Lower leg skin (tissue), 4 donors: ENCODE results near the gene IL13RA1. TPM values are rescaled to one million over a fixed set of nuclear protein-coding genes. Genes with fewer than 3 reads are reported as not detected.
"Not testable (repeated sequence)": the region's sequence is repeated elsewhere in the genome, so short reads cannot be mapped to it uniquely, and the experiment has no call there.

Experiments
- DNase-seq, 2 donors: peaks; one replicate each; pipeline ENCODE4 v3.0.0-alpha.2; 2019; ENCODE audit warnings: low spot score in 2 of 2
- H3K4me3 ChIP-seq: fragments of 200-600 bp; sonication (generic); 2 replicates; pipeline ENCODE4 v1.5.1; 2017; ENCODE audit warnings: mild to moderate bottlenecking, low read depth; ENCODE audit not compliant: poor library complexity, severe bottlenecking
- POLR2A ChIP-seq, 2 donors: fragments of 450-650 bp; IDR thresholded peaks; one replicate each; pipeline ENCODE4 v1.6.1; 2016 to 2017; ENCODE audit warnings: antibody characterized with exemption in 2 of 2, mild to moderate bottlenecking in 1 of 2, moderate library complexity in 1 of 2
- WGBS, 2 donors: methylation state at CpG; one replicate each; pipeline ENCODE4 v1.1.5; 2018; 5-methylcytosine and 5-hydroxymethylcytosine counted together
- intact Hi-C: fragments of 100-400 bp; cut with DNase I; formaldehyde crosslinking; loops from one replicate; pipeline ENCODE4 v1.15.0; 2023; ENCODE audit warnings: low total_unique reads
- total RNA-seq, 4 donors: library from RNA; depleted of rRNA; stranded (reverse); fragments of >200 nt; gene quantifications; one replicate each; pipeline ENCODE4 v1.1.0, GENCODE V29; 2016
- TF ChIP-seq, protein P1 (sequence below), 3 donors: fragments of 450-650 bp; IDR thresholded peaks; one replicate each; pipeline ENCODE4 v1.5.1; 2016; ENCODE audit warnings: antibody characterized with exemption in 3 of 3, mild to moderate bottlenecking in 3 of 3, moderate library complexity in 2 of 3

Gene IL13RA1
- total RNA-seq, 4 donors from 2014 or later, result 14.4 to 33.0 (median 19.5) TPM

- TF ChIP-seq, protein P1, sequence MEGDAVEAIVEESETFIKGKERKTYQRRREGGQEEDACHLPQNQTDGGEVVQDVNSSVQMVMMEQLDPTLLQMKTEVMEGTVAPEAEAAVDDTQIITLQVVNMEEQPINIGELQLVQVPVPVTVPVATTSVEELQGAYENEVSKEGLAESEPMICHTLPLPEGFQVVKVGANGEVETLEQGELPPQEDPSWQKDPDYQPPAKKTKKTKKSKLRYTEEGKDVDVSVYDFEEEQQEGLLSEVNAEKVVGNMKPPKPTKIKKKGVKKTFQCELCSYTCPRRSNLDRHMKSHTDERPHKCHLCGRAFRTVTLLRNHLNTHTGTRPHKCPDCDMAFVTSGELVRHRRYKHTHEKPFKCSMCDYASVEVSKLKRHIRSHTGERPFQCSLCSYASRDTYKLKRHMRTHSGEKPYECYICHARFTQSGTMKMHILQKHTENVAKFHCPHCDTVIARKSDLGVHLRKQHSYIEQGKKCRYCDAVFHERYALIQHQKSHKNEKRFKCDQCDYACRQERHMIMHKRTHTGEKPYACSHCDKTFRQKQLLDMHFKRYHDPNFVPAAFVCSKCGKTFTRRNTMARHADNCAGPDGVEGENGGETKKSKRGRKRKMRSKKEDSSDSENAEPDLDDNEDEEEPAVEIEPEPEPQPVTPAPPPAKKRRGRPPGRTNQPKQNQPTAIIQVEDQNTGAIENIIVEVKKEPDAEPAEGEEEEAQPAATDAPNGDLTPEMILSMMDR (IDR thresholded peaks at IDR 0.05), result no peak
- no peak for TF ChIP-seq POLR2A (IDR thresholded peaks at IDR 0.05)
- WGBS, 2 donors, result 30 to 48% methylated on average over 2 of the region's 2 CpGs
- no peak overlapping the region for H3K4me3 ChIP-seq
- intact Hi-C loops, result no loop called here
- no peak for DNase-seq
Measured at GRCh38 chrX:118693843-118694242, 33.6 kb upstream of the IL13RA1 start.

DNA sequence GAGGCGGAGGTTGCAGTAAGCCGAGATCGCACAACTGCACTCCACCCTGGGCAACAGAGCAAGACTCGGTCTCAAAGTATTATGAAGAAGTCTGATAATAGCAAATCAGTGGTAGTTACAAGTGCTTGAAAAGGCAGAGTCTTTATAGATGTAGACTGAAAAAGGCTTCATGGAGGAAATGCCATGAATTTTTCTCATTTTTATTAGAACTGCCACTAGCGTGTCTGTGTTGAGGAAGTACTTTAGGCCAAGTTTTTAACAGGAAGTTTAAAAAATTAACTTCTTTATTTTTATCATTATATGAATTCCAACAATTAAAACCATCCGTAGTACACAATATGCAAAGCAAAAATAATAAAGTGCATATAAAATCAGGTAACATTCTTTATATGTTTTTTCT is 32.8 kb upstream of the IL13RA1 start:
- intact Hi-C loops, result no loop called here
- no peak for DNase-seq
- no peak overlapping the region for H3K4me3 ChIP-seq
- WGBS, 2 donors, result 69 to 76% methylated on average over 6 of the region's 6 CpGs
- TF ChIP-seq, protein P1 (IDR thresholded peaks at IDR 0.05), result no peak
- no peak for TF ChIP-seq POLR2A (IDR thresholded peaks at IDR 0.05)

- 41 to 52% methylated on average over 5 of the region's 5 CpGs for WGBS, 2 donors
- intact Hi-C loops, result no loop called here
- no peak overlapping the region for H3K4me3 ChIP-seq
- DNase-seq, result no peak
- TF ChIP-seq POLR2A (IDR thresholded peaks at IDR 0.05), result no peak
- TF ChIP-seq, protein P1 (IDR thresholded peaks at IDR 0.05), result no peak
Measured at GRCh38 chrX:118698516-118699170, 28.8 kb upstream of the IL13RA1 start.

GRCh38 chrX:118702741-118703140 is 24.7 kb upstream of the IL13RA1 start:
- no peak overlapping the region for H3K4me3 ChIP-seq
- 88 to 90% methylated on average over 5 of the region's 5 CpGs for WGBS, 2 donors
- no peak for TF ChIP-seq POLR2A (IDR thresholded peaks at IDR 0.05)
- TF ChIP-seq, protein P1 (IDR thresholded peaks at IDR 0.05), result no peak
- intact Hi-C loops, result no loop called here
- DNase-seq, result no peak

DNA sequence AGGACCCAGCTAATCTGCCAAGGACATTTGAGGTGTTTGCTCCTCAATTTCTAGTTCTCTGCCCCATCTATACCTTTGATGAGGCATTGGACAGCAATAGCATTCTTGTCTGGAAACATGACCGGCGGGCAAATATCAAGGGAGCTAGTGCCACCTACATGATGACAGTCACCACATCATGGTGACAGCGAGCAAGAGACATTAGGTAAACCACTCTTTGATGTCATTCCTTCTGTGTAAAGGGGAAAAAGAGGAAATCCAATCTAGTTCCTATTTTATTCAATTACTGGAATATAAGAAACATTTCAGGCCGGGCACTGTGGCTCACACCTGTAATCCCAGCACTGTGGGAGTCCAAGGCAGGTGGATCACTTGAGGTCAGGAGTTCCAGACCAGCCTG is 20.7 kb upstream of the IL13RA1 start:
- H3K4me3 ChIP-seq, result no peak overlapping the region
- 75 to 86% methylated on average over 3 to 4 of the region's 4 CpGs for WGBS, 2 donors
- TF ChIP-seq POLR2A (IDR thresholded peaks at IDR 0.05), result no peak
- TF ChIP-seq, protein P1 (IDR thresholded peaks at IDR 0.05), result no peak
- intact Hi-C loops, result no loop called here
- no peak for DNase-seq

- DNase-seq, result no peak
- TF ChIP-seq, protein P1 (IDR thresholded peaks at IDR 0.05), result no peak
- no peak for TF ChIP-seq POLR2A (IDR thresholded peaks at IDR 0.05)
- no peak overlapping the region for H3K4me3 ChIP-seq
- WGBS, 2 donors, result 82 to 94% methylated on average over 1 of the region's 1 CpG
- intact Hi-C loops, result no loop called here
Measured at GRCh38 chrX:118714521-118714920, 12.9 kb upstream of the IL13RA1 start.

DNA sequence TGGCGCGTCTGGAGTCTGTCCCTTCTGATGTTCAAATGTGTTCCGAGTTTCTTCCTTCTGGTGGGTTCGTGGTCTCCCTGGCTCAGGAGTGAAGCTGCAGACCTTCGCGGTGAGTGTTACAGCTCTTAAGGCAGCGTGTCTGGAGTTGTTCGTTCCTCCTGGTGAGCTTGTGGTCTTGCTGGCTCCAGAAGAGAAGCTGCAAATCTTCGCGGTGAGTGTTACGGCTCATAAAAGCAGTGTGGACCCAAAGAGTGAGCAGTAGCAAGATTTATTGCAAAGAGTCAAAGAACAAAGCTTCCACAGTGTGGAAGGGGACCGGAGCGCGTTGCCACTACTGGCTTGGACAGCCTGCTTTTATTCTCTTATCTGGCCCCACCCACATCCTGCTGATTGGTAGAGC is 11.5 kb upstream of the IL13RA1 start:
- DNase-seq, intact Hi-C loops, H3K4me3 ChIP-seq: not testable (repeated sequence)
- WGBS, 2 donors, result 85% methylated on average over 12 to 14 of the region's 14 CpGs

DNA sequence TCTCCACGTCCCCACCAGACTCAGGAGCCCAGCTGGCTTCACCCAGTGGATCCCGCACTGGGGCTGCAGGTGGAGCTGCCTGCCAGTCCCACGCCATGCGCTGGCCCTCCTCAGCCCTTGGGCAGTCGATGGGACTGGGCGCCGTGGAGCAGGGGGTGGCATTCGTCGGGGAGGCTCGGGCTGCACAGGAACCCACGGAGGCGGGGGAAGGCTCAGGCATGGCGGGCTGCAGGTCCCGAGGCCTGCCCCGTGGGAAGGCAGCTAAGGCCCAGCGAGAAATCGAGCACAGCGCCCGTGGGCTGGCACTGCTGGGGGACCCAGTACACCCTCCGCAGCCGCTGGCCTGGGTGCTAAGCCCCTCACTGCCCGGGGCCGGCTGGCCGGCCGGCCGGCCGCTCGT is 10.6 kb upstream of the IL13RA1 start:
- DNase-seq, H3K4me3 ChIP-seq, intact Hi-C loops: not testable (repeated sequence)
- WGBS, 2 donors, result 75 to 93% methylated on average over 2 to 28 of the region's 28 CpGs
